Iris pigment epithelial cell (primary cell): ENCODE results near the gene UQCRC1.

ENCODE experiments used
- DNase-seq: peaks from one replicate; pipeline ENCODE4 v3.0.0-alpha.2; 2011; ENCODE audit warnings: low read depth

The UQCRC1 gene

GRCh38 chr3:48633256-48633655 lies 23.8 kb upstream of the UQCRC1 start:
- no peak for DNase-seq

- DNase-seq, result no peak
These were observed 22.3 kb upstream of the UQCRC1 start for GRCh38 chr3:48631516-48632448.

GRCh38 chr3:48630833-48631232 lies 21.4 kb upstream of the UQCRC1 start:
- no peak for DNase-seq

GRCh38 chr3:48630407-48630806 lies 21.0 kb upstream of the UQCRC1 start:
- no peak for DNase-seq

- DNase-seq, result no peak
These were observed 20.4 kb upstream of the UQCRC1 start for GRCh38 chr3:48629894-48630293.

- DNase-seq, result no peak
These were observed 19.0 kb upstream of the UQCRC1 start for GRCh38 chr3:48628277-48629017.

- no peak for DNase-seq
These were observed 16.2 kb upstream of the UQCRC1 start for GRCh38 chr3:48625600-48625999.

GRCh38 chr3:48624767-48625166 lies 15.3 kb upstream of the UQCRC1 start:
- DNase-seq, result no peak

GRCh38 chr3:48623851-48624547 lies 14.6 kb upstream of the UQCRC1 start:
- no peak for DNase-seq

GRCh38 chr3:48621461-48621869 lies 12.0 kb upstream of the UQCRC1 start, which contains the start of gene TMEM89:
Gene TMEM89 (minus strand): TSS chr3:48621769. CDS start chr3:48621756, 13 bp downstream.
- DNase-seq, result no peak

- no peak for DNase-seq
These were observed 10.4 kb upstream of the UQCRC1 start for GRCh38 chr3:48619541-48620524.

GRCh38 chr3:48617559-48617958 lies 8.1 kb upstream of the UQCRC1 start:
- DNase-seq, result no peak

GRCh38 chr3:48614044-48614443 lies 4.6 kb upstream of the UQCRC1 start:
- DNase-seq, result peak; percentile 82

- no peak for DNase-seq
These were observed 2.9 kb upstream of the UQCRC1 start for GRCh38 chr3:48612309-48612708.

- DNase-seq, result peak; percentile 16
These were observed 1.9 kb downstream of the UQCRC1 start for GRCh38 chr3:48607519-48607918.

- no peak for DNase-seq
These were observed 7.8 kb downstream of the UQCRC1 start for GRCh38 chr3:48601622-48601994.

GRCh38 chr3:48600711-48601621 lies 8.5 kb downstream of the UQCRC1 start:
- DNase-seq, result no peak

- DNase-seq, result no peak
These were observed 9.7 kb downstream of the UQCRC1 start for GRCh38 chr3:48599509-48600285.

GRCh38 chr3:48599077-48599501 lies 10.4 kb downstream of the UQCRC1 start:
- DNase-seq, result no peak
